Activated gamma-delta T cell treated with anti-CD3 and anti-CD28 coated beads, Interleukin-2, amount 50 U/mL, for 16 hours (primary cell): ENCODE results near the gene ENTREP1.
"Not testable (repeated sequence)": the region's sequence is repeated elsewhere in the genome, so short reads cannot be mapped to it uniquely, and the experiment has no call there.

ENCODE experiments used
- DNase-seq: peaks from one replicate; pipeline ENCODE4 v3.0.0-alpha.2; 2020; ENCODE audit warnings: low read depth

The ENTREP1 gene

GRCh38 chr9:69364510-69365150 is 39.6 kb downstream of the ENTREP1 start:
- no peak for DNase-seq

GRCh38 chr9:69370430-69370829 is 45.4 kb downstream of the ENTREP1 start:
- no peak for DNase-seq

GRCh38 chr9:69371001-69371400 is 46.0 kb downstream of the ENTREP1 start:
- DNase-seq = no peak

- no peak for DNase-seq
Measured at GRCh38 chr9:69376651-69377050, 51.6 kb downstream of the ENTREP1 start.

- DNase-seq = no peak
Measured at GRCh38 chr9:69377291-69377690, 52.3 kb downstream of the ENTREP1 start.

- no peak for DNase-seq
Measured at GRCh38 chr9:69377981-69378380, 53.0 kb downstream of the ENTREP1 start.

- DNase-seq = no peak
Measured at GRCh38 chr9:69379270-69379982, 54.4 kb downstream of the ENTREP1 start.

- DNase-seq = no peak
Measured at GRCh38 chr9:69380301-69380700, 55.3 kb downstream of the ENTREP1 start.

- no peak for DNase-seq
Measured at GRCh38 chr9:69380811-69381210, 55.8 kb downstream of the ENTREP1 start.

- no peak for DNase-seq
Measured at GRCh38 chr9:69382135-69382534, 57.1 kb downstream of the ENTREP1 start.

- DNase-seq = no peak
Measured at GRCh38 chr9:69385581-69386033, 60.6 kb downstream of the ENTREP1 start.

- DNase-seq = no peak
Measured at GRCh38 chr9:69386651-69387050, 61.6 kb downstream of the ENTREP1 start.

GRCh38 chr9:69388596-69388995 is 63.6 kb downstream of the ENTREP1 start:
- DNase-seq = no peak

- no peak for DNase-seq
Measured at GRCh38 chr9:69389437-69389995, 64.5 kb downstream of the ENTREP1 start.

- DNase-seq = no peak
Measured at GRCh38 chr9:69391487-69391886, 66.5 kb downstream of the ENTREP1 start.

- DNase-seq = no peak
Measured at GRCh38 chr9:69391946-69392345, 66.9 kb downstream of the ENTREP1 start.

GRCh38 chr9:69392826-69393225 is 67.8 kb downstream of the ENTREP1 start:
- no peak for DNase-seq

GRCh38 chr9:69393425-69393824 is 68.4 kb downstream of the ENTREP1 start:
- DNase-seq = no peak

GRCh38 chr9:69395718-69396117 is 70.7 kb downstream of the ENTREP1 start:
- DNase-seq = no peak

- no peak for DNase-seq
Measured at GRCh38 chr9:69396759-69397158, 71.7 kb downstream of the ENTREP1 start.

- no peak for DNase-seq
Measured at GRCh38 chr9:69397384-69398214, 72.6 kb downstream of the ENTREP1 start.

- no peak for DNase-seq
Measured at GRCh38 chr9:69400470-69400869, 75.5 kb downstream of the ENTREP1 start.

- not testable (repeated sequence) for DNase-seq
Measured at GRCh38 chr9:69409936-69410335, 84.9 kb downstream of the ENTREP1 start.
